IMR-90 (cell line): ENCODE measurements around the gene FAM240A. TPM values are rescaled to one million over a fixed set of nuclear protein-coding genes. Genes with fewer than 3 reads are reported as not detected.

ENCODE experiments used
- ATAC-seq: fragments of 200-7000 bp; cut with Tn5 transposase; 2 replicates; pipeline ENCODE4 v1.9.1; 2020; ENCODE audit warnings: low read depth, mild to moderate bottlenecking, moderate library complexity
- BruUV-seq: library from RNA; stranded (reverse); fragments of 400-500 nt; replicated peaks from 2 replicates; lab custom pipeline; 2021; lab: Mats Ljungman, UMichigan
- CTCF ChIA-PET: fragments of 300-600 bp; formaldehyde crosslinking; extraction: SDS; loops from one replicate; lab custom pipeline; 2021; ENCODE audit warnings: antibody characterized with exemption; lab: Yijun Ruan, JAX
- POLR2A ChIA-PET: fragments of 300-600 bp; sonication (Branson Sonifier 250); formaldehyde crosslinking; loops from one replicate; lab custom pipeline; 2022; ENCODE audit warnings: antibody characterized with exemption; ENCODE audit not compliant: unreplicated experiment; lab: Charles Lee
- DNase-seq: peaks from one replicate; pipeline ENCODE4 v3.0.0; 2013
- H2AFZ ChIP-seq: replicated peaks from 2 replicates; pipeline ENCODE3; 2013; ENCODE audit warnings: low read length, mild to moderate bottlenecking; ENCODE audit not compliant: poor library complexity
- H2AK5ac ChIP-seq: 2 replicates; pipeline ENCODE4 v1.6.1; 2013; ENCODE audit warnings: low read depth, low read length, inconsistent platforms
- H2AK9ac ChIP-seq: replicated peaks from 2 replicates; pipeline ENCODE3; 2013; ENCODE audit warnings: mild to moderate bottlenecking, low read depth, low read length, moderate library complexity; ENCODE audit not compliant: poor library complexity
- H2BK120ac ChIP-seq: 2 replicates; pipeline ENCODE4 v1.6.1; 2013; ENCODE audit warnings: low read depth, low read length, inconsistent platforms
- H2BK15ac ChIP-seq: 3 replicates; pipeline ENCODE4 v1.6.1; 2013; ENCODE audit warnings: low read depth, low read length, inconsistent platforms
- H2BK20ac ChIP-seq: 2 replicates; pipeline ENCODE4 v1.6.1; 2013; ENCODE audit warnings: low read depth, mild to moderate bottlenecking, inconsistent platforms, low read length, moderate library complexity
- H2BK5ac ChIP-seq: 2 replicates; pipeline ENCODE4 v1.6.1; 2013; ENCODE audit warnings: mild to moderate bottlenecking, low read depth, low read length, inconsistent platforms; ENCODE audit not compliant: poor library complexity, severe bottlenecking
- H3K14ac ChIP-seq: replicated peaks from 2 replicates; pipeline ENCODE4 v1.6.1; 2013; ENCODE audit warnings: low read depth, low read length, inconsistent platforms
- H3K18ac ChIP-seq: 2 replicates; pipeline ENCODE4 v1.6.1; 2013; ENCODE audit warnings: low read depth, low read length, control low read depth
- H3K23ac ChIP-seq: 2 replicates; pipeline ENCODE4 v1.6.1; 2013; ENCODE audit warnings: low read depth, low read length, inconsistent platforms
- H3K27ac ChIP-seq: 2 replicates; pipeline ENCODE4 v1.5.1; 2013; ENCODE audit warnings: mild to moderate bottlenecking, control low read depth, low read length; ENCODE audit not compliant: insufficient read depth
- H3K27me3 ChIP-seq: 2 replicates; pipeline ENCODE4 v1.6.1; 2013; ENCODE audit warnings: low read length; ENCODE audit not compliant: control insufficient read depth, insufficient read depth
- H3K36me3 ChIP-seq: 2 replicates; pipeline ENCODE4 v1.6.1; 2013; ENCODE audit warnings: low read length, mixed read lengths; ENCODE audit not compliant: control insufficient read depth, insufficient read depth
- H3K4ac ChIP-seq: 2 replicates; pipeline ENCODE4 v1.6.1; 2013; ENCODE audit warnings: low read depth, low read length, inconsistent platforms
- H3K4me1 ChIP-seq: 2 replicates; pipeline ENCODE4 v1.6.1; 2013; ENCODE audit warnings: low read length, mixed read lengths; ENCODE audit not compliant: control insufficient read depth, insufficient read depth
- H3K4me2 ChIP-seq: 2 replicates; pipeline ENCODE4 v1.6.1; 2013; ENCODE audit warnings: low read depth, mild to moderate bottlenecking, control low read depth, low read length, moderate library complexity
- H3K4me3 ChIP-seq: 2 replicates; pipeline ENCODE4 v1.5.1; 2013; ENCODE audit warnings: low read depth, mild to moderate bottlenecking, control low read depth, low read length, moderate library complexity; ENCODE audit not compliant: insufficient read depth
- H3K56ac ChIP-seq: 2 replicates; pipeline ENCODE4 v1.6.1; 2013; ENCODE audit warnings: low read length, inconsistent platforms; ENCODE audit not compliant: insufficient read depth; ENCODE audit errors: extremely low read depth
- H3K79me1 ChIP-seq, 2 experiments: 2 replicates each; pipeline ENCODE4 v1.6.1; 2013; ENCODE audit warnings: low read length in 2 of 2, inconsistent platforms in 1 of 2, low read depth in 1 of 2
- H3K9ac ChIP-seq: 2 replicates; pipeline ENCODE4 v1.6.1; 2013; ENCODE audit warnings: low read depth, low read length, control low read depth
- H3K9me1 ChIP-seq: 2 replicates; pipeline ENCODE4 v1.6.1; 2013; ENCODE audit warnings: low read length, inconsistent platforms; ENCODE audit not compliant: insufficient read depth
- H3K9me3 ChIP-seq: 2 replicates; pipeline ENCODE4 v1.6.1; 2013; ENCODE audit warnings: low read length; ENCODE audit not compliant: control insufficient read depth, insufficient read depth
- H4K20me1 ChIP-seq: 2 replicates; pipeline ENCODE4 v1.6.1; 2013; ENCODE audit warnings: low read length, inconsistent platforms; ENCODE audit not compliant: insufficient read depth
- H4K5ac ChIP-seq: 2 replicates; pipeline ENCODE4 v1.6.1; 2013; ENCODE audit warnings: mild to moderate bottlenecking, low read depth, low read length, control low read depth
- H4K8ac ChIP-seq, 2 experiments: 2 replicates each; pipeline ENCODE4 v1.6.1; 2013; ENCODE audit warnings: low read depth in 2 of 2, low read length in 2 of 2, control low read depth in 1 of 2, inconsistent platforms in 1 of 2
- H4K91ac ChIP-seq: 2 replicates; pipeline ENCODE4 v1.6.1; 2013; ENCODE audit warnings: low read depth, low read length, inconsistent platforms; ENCODE audit not compliant: insufficient read depth
- RAD21 ChIP-seq: IDR thresholded peaks from 2 replicates; pipeline ENCODE4 v1.6.1; 2012; ENCODE audit warnings: low read length, improper control_type of control experiment
- WGBS, 2 experiments: methylation state at CpG; one replicate each; pipeline versions ENCODE4 v1.1.5 to v1.1.7; 2013; ENCODE audit warnings: missing lambda C conversion rate in 2 of 2; ENCODE audit not compliant: insufficient read length in 1 of 2; ENCODE audit errors: extremely low coverage in 2 of 2; 5-methylcytosine and 5-hydroxymethylcytosine counted together
- dilution Hi-C: fragments of 300-500 bp; cut with HindIII; formaldehyde crosslinking; loops from one replicate; pipeline ENCODE4 v1.14.3; 2018; ENCODE audit warnings: low sequenced_read_pairs; ENCODE audit not compliant: unreplicated experiment
- in situ Hi-C: fragments of 300-500 bp; cut with MboI; formaldehyde crosslinking; loops from 3 replicates; pipeline ENCODE4 v1.14.3; 2019; ENCODE audit warnings: low sequenced_read_pairs, inconsistent platforms, mixed read lengths
- intact Hi-C: fragments of 100-400 bp; cut with micrococcal nuclease; formaldehyde crosslinking; loops from 2 replicates; pipeline ENCODE4 v1.10.0; 2022
- polyA plus RNA-seq, 3 experiments: library from polyadenylated mRNA; depleted of rRNA; stranded (reverse); fragments of >200 nt; gene quantifications; 2 replicates each; pipeline ENCODE4 v1.2.3, GENCODE V29; 2012; ENCODE audit warnings: low replicate concordance in 1 of 3
- total RNA-seq: library from RNA; depleted of rRNA; stranded (reverse); fragments of >200 nt; gene quantifications from 2 replicates; pipeline ENCODE4 v1.2.3, GENCODE V29; 2012
- TF ChIP-seq, protein P1 (sequence below): conservative IDR thresholded peaks from 2 replicates; pipeline ENCODE4 v1.5.1; 2012; ENCODE audit warnings: mild to moderate bottlenecking, low read depth, low read length, improper control_type of control experiment

Gene FAM240A
- total and polyA plus RNA-seq, 2 of the 4 experiments (the other 2 are of a cell fraction), result not detected

- dilution Hi-C loops (no loop called here), in situ Hi-C loops (no loop called here)
- WGBS, 2 experiments, result 83% methylated on average over 1 of the region's 6 CpGs; no CpG with 5 or more reads in 1 of the 2 experiments
Observed at GRCh38 chr3:46660003-46660402, 47.7 kb downstream of the FAM240A start.

More at GRCh38 chr3:46660003-46660402, 47.7 kb downstream of the FAM240A start:
- no peak overlapping the region for H4K5ac ChIP-seq
- no peak overlapping the region for H4K91ac ChIP-seq
- H3K36me3 ChIP-seq, result no peaks in the 10 kb centered on the region
- ChIA-PET POLR2A (no interaction called here), CTCF (no interaction called here)
- intact Hi-C loops, result no loop called here
- H3K14ac ChIP-seq, result no peak overlapping the region
- H2AK5ac ChIP-seq, result no peak overlapping the region
- H3K56ac ChIP-seq, result no peak overlapping the region
- no peak overlapping the region for H2BK120ac ChIP-seq
- no peak overlapping the region for H2BK5ac ChIP-seq
- H2AFZ ChIP-seq, result no peak overlapping the region
- no peaks in the 10 kb centered on the region; the same call in 1 of the 2 replicates for H3K9me1 ChIP-seq
- peak overlapping the region; percentile 31; the same call in 1 of the 2 replicates for H3K18ac ChIP-seq
- H3K79me1 ChIP-seq, result no peaks in the 10 kb centered on the region
- no peak overlapping the region for H2AK9ac ChIP-seq
- no peak overlapping the region for H4K8ac ChIP-seq
- no peak overlapping the region for H2BK20ac ChIP-seq
- H3K27me3 ChIP-seq, result peaks cover 2% of the 10 kb centered on the region
- no peak; the same call in 1 of the 2 replicates for ATAC-seq
- H3K4me3 ChIP-seq, result no peak overlapping the region
- H3K4me2 ChIP-seq, result no peak overlapping the region
- H4K20me1 ChIP-seq, result no peaks in the 10 kb centered on the region
- H3K4me1 ChIP-seq, result peaks cover 27% of the 10 kb centered on the region
- no peak for DNase-seq
- no peak overlapping the region for H3K4ac ChIP-seq
- no peak for TF ChIP-seq RAD21
- TF ChIP-seq, protein P1, sequence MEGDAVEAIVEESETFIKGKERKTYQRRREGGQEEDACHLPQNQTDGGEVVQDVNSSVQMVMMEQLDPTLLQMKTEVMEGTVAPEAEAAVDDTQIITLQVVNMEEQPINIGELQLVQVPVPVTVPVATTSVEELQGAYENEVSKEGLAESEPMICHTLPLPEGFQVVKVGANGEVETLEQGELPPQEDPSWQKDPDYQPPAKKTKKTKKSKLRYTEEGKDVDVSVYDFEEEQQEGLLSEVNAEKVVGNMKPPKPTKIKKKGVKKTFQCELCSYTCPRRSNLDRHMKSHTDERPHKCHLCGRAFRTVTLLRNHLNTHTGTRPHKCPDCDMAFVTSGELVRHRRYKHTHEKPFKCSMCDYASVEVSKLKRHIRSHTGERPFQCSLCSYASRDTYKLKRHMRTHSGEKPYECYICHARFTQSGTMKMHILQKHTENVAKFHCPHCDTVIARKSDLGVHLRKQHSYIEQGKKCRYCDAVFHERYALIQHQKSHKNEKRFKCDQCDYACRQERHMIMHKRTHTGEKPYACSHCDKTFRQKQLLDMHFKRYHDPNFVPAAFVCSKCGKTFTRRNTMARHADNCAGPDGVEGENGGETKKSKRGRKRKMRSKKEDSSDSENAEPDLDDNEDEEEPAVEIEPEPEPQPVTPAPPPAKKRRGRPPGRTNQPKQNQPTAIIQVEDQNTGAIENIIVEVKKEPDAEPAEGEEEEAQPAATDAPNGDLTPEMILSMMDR, result no peak
- H3K23ac ChIP-seq, result no peak overlapping the region
- no peak overlapping the region for H3K9ac ChIP-seq
- H2BK15ac ChIP-seq, result no peak overlapping the region
- no peaks in the 10 kb centered on the region; the same call in 1 of the 2 replicates for H3K9me3 ChIP-seq
- BruUV-seq, result no TSS peak
- no peak overlapping the region for H3K27ac ChIP-seq
